GM12875 (cell line): Measurements from ENCODE around the gene LRP1B.

Source experiments
- H3K4me3 ChIP-seq: one replicate; pipeline ENCODE4 v1.5.1; 2011; ENCODE audit warnings: low read depth, low read length, control low read depth
- CTCF ChIP-seq: IDR thresholded peaks from 2 replicates; pipeline ENCODE4 v1.5.1; 2011; ENCODE audit warnings: low read depth, mild to moderate bottlenecking, control low read depth, inconsistent platforms, low read length, moderate library complexity, borderline replicate concordance; ENCODE audit not compliant: insufficient read depth

Gene LRP1B

DNA sequence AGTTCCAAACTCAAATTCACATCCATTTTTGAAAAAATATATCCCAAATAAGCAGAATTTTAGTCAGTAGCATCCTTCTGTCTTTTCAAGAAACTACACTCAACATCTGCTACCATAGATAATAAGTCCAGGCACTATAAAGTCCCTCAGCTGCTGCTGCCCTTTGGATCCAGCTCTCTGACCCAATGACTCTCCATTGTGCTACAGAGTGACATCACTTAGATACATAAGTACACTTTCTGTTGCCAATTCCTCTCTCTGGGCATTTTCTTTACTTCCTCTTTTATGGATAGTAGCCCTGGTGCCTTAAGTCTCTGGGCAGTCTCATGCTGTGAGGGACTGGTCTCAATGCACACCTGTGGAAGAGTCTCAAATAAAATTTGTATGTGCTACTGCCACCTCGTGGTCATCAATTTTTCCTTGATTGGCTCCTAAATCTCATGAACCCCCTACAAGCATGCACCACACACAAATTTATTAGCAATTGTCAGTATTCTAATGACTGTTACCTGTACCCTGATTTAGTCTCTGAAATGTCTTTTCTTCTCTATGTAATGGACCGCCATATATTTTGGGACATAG, 219.2 kb downstream of the LRP1B start:
- TF ChIP-seq CTCF: peak; percentile 34; the same call in 1 of the 2 replicates
- H3K4me3 ChIP-seq: no peak overlapping the region

DNA sequence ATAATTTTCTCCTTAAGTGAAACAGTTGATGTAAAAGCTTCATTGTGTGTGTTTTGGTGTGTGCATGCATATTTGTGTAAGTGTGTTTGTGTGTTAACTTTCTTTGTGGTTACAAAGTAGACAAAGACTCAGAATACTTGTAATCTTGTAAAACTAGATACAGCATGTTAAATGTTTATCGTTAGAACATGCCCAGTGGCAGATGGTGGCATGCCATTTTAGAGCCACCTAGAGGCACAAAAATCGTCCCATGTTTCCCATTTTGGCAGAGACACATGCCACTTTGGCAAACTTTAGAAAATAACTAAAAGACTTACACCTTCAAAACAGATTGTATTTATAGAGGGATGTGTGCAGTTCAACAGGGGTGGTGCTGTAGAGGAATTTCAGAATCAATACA, 224.1 kb downstream of the LRP1B start:
- no peak for TF ChIP-seq CTCF
- H3K4me3 ChIP-seq: no peak overlapping the region

DNA sequence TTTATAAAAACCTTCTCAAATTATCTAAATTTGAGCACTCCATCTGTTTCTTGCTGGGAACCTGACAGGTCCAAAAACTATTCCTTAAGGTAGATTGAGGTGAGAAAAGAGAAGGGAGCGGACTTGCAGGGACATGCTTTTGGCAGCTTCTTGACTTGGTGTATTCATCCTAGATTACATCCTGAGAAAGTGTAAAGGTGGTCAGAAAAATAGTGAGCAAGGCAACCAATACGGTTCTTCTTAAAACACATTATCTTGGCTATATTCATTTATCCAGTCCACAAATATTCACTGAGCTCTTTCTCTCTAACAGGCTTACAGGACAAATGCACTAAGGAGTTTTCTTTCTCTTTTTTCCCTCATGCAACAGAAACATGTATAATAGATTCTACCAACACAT, 230.0 kb downstream of the LRP1B start:
- TF ChIP-seq CTCF: no peak
- H3K4me3 ChIP-seq: no peak overlapping the region

DNA sequence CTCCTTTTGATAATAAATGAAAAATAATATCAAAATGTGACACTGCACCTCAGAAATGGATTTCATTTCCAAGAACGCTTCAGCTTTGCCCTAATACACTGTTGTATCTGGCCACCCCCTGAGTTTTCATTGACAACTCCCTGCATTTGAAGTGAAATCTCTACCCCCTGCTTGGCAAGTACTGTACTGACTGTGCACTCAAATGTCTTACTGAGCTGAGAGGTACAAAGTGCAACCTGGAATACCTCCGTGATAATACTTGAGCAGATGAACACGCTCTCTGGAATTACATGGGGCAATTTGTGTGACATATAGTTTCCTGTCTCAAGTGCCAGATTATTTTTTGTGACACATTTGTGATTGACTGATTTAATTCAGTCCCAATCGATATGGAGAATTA, 231.1 kb downstream of the LRP1B start:
- TF ChIP-seq CTCF: no peak
- no peak overlapping the region for H3K4me3 ChIP-seq

DNA sequence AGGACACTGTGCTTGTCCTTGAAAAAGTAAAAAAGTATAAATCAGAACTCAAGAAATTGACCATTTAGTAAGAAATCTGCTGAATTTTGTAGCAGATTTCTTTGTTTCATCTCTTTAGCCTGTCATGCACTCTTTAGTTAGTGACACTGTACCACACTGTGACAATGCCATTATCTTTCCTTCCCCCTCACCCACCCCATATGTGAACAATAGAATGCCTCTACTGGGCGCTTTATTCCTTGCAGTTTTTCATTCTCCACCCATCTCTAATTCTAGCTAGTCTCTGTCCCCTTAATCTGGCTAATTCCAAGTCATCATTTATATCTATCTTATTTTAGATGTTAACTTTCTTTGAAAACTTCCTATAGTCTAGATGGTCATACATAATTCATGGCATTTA, 241.0 kb downstream of the LRP1B start:
- H3K4me3 ChIP-seq: no peak overlapping the region
- TF ChIP-seq CTCF: no peak

DNA sequence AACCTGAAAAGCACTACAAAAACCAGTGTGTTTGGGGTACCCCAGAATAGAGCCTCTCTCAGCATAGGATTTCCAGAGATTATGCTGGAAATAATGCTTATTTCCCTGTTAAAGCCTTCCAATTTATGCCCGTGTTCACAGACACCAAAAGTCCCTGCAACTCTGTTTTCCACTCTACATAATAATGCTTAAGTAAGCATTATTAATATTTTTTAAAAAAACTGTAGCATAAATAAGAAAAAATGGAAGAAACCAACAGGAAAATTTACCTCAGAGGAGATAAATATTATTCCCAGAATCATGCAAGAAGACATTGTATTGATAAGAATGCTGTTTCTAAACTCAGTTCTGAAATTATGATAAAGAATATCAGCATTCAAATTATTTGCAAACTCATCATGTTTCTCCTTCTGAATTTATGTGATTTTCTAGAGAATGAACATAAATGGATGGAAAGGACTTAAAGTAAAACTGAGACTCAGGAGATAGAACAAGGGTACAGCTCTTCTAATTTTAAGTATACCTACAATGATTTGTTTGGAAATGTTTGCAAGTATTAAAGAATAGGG, 241.7 kb downstream of the LRP1B start:
- H3K4me3 ChIP-seq: no peak overlapping the region
- no peak for TF ChIP-seq CTCF

DNA sequence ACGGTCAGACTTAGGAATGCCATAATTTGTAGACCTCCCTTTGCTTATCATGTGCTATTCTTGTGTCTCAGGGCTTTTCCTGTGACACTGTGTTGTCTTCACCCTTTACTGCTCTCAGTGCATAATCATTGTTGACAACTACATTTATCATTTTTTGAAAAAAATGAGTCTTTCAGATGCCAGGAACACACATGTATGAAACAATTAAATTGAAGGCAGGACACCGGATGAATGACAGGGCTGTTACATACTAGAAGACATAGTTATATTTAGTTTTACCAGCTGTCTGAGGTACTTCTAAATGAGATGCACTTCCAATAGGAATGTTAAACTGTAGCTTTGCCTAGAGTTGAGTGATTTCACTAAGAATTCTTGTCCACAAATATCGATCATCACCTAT, 243.5 kb downstream of the LRP1B start:
- H3K4me3 ChIP-seq: no peak overlapping the region
- no peak for TF ChIP-seq CTCF
